ENCODE results near the gene FABP2. TPM values are rescaled to one million over a fixed set of nuclear protein-coding genes. Genes with fewer than 3 reads are reported as not detected.

FABP2 gene

DNA sequence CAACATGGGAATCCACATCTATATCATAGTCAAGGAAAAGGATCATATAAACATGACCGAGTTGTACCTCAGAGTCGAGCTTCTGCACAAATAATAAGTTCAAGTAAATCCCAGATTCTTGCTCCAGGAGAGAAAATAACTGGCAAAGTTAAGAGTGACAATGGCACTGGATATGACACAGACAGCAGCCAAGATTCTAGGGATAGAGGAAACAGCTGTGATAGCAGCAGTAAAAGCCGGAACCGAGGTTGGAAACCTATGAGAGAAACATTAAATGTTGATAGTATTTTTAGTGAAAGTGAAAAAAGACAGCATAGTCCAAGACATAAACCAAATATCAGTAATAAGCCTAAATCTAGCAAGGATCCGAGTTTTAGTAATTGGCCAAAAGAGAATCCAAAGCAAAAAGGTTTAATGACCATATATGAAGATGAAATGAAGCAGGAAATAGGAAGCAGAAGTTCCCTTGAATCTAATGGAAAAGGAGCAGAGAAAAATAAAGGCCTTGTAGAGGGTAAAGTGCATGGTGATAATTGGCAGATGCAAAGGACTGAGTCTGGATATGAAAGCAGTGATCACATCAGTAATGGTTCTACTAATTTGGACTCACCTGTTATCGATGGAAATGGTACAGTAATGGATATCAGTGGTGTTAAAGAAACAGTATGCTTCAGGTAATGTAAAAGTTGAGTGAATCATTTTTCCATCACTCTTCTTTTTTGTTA, 50.4 kb downstream of the FABP2 start:
- Histone ChIP-seq H3K27ac (ENCODE audit: low read depth, low read length) (no peak overlapping the region), H2BK120ac (ENCODE audit: low read depth, low read length) (no peak overlapping the region), H4K8ac (ENCODE audit: low read depth, low read length) (no peak overlapping the region), H3K4ac (ENCODE audit: low read depth, low read length) (no peak overlapping the region), H3K79me2 (ENCODE audit: control insufficient read depth, insufficient read depth, low read length) (no peaks in the 10 kb centered on the region), H2AK5ac (ENCODE audit: low read length) (no peak overlapping the region), H3K4me3 (ENCODE audit: low read length) (no peak overlapping the region), H3K23ac (ENCODE audit: low read length) (no peak overlapping the region), H3K4me1 (ENCODE audit: control insufficient read depth, low read depth, low read length) (no peaks in the 10 kb centered on the region), H2BK5ac (ENCODE audit: low read length) (no peak overlapping the region), H3K9ac (ENCODE audit: low read length) (no peak overlapping the region), H3K79me1 (ENCODE audit: low read length) (no peaks in the 10 kb centered on the region), H3K18ac (ENCODE audit: low read length) (no peak overlapping the region), H4K5ac (ENCODE audit: low read length) (no peak overlapping the region), H3K56ac (ENCODE audit: low read length) (no peak overlapping the region), H3K36me3 (ENCODE audit: control insufficient read depth, insufficient read depth, low read length) (no peaks in the 10 kb centered on the region), H3K27me3 (ENCODE audit: insufficient read depth, low read length, poor library complexity) (no peaks in the 10 kb centered on the region), H3K4me2 (ENCODE audit: low read length) (no peak overlapping the region), H2BK15ac (replicated peaks; ENCODE audit: low read depth) (no peak overlapping the region)
- no peak for DNase-seq
- WGBS (ENCODE audit: extremely low coverage, insufficient coverage, low lambda C conversion rate) = no CpG with 5 or more reads among the region's 6 CpGs

- H2BK5ac ChIP-seq (ENCODE audit: low read length) = no peak overlapping the region
- H3K9ac ChIP-seq (ENCODE audit: low read length) = no peak overlapping the region
- no peak overlapping the region for H2BK15ac ChIP-seq (replicated peaks; ENCODE audit: low read depth)
- no peaks in the 10 kb centered on the region for H3K27me3 ChIP-seq (ENCODE audit: insufficient read depth, low read length, poor library complexity)
- H2BK120ac ChIP-seq (ENCODE audit: low read depth, low read length) = no peak overlapping the region
- no CpG with 5 or more reads among the region's 3 CpGs for WGBS (ENCODE audit: extremely low coverage, insufficient coverage, low lambda C conversion rate)
- H3K79me2 ChIP-seq (ENCODE audit: control insufficient read depth, insufficient read depth, low read length) = no peaks in the 10 kb centered on the region
- no peaks in the 10 kb centered on the region for H3K36me3 ChIP-seq (ENCODE audit: control insufficient read depth, insufficient read depth, low read length)
- no peak overlapping the region for H3K23ac ChIP-seq (ENCODE audit: low read length)
- H3K4me3 ChIP-seq (ENCODE audit: low read length) = no peak overlapping the region
- no peaks in the 10 kb centered on the region for H3K4me1 ChIP-seq (ENCODE audit: control insufficient read depth, low read depth, low read length)
- H3K27ac ChIP-seq (ENCODE audit: low read depth, low read length) = no peak overlapping the region
- H4K8ac ChIP-seq (ENCODE audit: low read depth, low read length) = no peak overlapping the region
- no peak for DNase-seq
- H3K79me1 ChIP-seq (ENCODE audit: low read length) = no peaks in the 10 kb centered on the region
- no peak overlapping the region for H3K4me2 ChIP-seq (ENCODE audit: low read length)
- H3K18ac ChIP-seq (ENCODE audit: low read length) = no peak overlapping the region
- no peak overlapping the region for H2AK5ac ChIP-seq (ENCODE audit: low read length)
- no peak overlapping the region for H4K5ac ChIP-seq (ENCODE audit: low read length)
- no peak overlapping the region for H3K4ac ChIP-seq (ENCODE audit: low read depth, low read length)
- H3K56ac ChIP-seq (ENCODE audit: low read length) = no peak overlapping the region
These were observed 53.5 kb downstream of the FABP2 start for GRCh38 chr4:119268466-119268865.

Small RNAs within 50 kb of the gene (small RNA-seq; reads per million reads assigned to genes)
- gene RNU4-33P (ENCODE audit: insufficient read depth) = not detected
